Measurements from ENCODE around the gene SLC7A8. TPM values are rescaled to one million over a fixed set of nuclear protein-coding genes. Genes with fewer than 3 reads are reported as not detected.

SLC7A8 gene
- total RNA-seq: 0.32 and 2.0 TPM in 2 replicates

DNA sequence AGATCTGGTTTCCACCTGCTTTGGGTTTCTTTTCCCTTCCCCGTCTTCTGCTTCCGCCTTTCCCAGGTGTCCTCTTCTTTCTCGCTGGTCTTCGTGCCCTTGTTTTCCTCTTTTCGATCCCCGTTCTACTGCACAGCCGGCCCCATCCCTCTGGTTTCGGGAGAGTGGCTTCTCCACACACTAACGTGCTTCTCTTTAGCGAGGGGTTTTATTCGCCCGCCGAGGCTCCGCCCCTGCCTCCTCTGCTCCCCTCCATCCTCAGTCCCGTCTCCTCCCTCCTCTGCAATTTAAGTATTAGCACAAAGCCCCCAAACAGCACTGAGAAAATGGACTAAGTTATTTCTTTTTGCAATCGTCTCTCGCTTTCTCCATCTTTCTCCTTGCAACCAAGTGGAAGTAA is at the start of gene SLC7A8:
Gene SLC7A8 (minus strand): TSS at position 182 of the 400 bp plus-strand sequence. CDS start 746 bp downstream, outside the sequence.

DNA sequence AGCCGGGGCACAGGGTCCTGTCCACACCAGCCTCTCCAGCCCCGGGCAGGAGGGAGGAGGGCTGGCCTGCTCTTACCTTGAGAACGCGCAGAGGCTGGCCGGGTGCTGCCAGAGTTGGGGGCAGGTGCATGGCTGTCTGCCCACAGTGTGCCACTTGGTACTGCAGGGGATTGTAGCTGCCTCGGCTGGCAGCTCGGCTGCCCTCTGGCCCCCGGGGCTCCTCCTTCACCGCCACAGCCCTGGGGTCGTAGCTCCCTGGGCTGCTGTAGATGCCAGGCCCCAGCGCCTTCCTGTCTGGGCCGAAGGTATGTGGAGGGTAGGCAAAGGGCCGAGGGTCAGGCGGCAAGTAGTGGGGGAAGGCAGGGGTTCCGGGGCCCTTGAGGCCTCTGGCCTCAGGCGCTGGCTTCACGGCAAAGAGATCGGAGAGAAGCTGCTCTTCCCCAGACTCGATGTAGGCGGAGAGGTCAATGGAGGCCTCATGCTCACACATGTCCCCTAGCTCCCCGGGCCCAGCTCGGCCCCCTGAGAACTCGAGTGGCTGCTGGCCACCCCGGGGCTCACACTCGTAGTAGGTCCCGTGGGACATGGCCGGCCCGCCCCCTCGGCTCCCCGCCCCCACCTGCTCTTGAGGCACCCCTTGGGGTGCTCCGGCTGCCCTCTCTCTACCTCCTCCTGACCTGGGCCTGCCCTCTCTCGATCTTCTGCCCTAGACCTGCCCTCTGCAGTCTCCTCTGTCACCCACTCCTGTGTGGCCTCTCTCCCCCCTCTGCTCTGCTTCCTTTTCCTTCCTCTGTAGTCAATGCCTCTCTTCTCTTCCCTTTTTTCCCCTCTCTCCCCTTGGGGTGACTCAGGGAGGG is 64.7 kb downstream of the SLC7A8 start, which contains the start of gene CEBPE:
Gene CEBPE (minus strand): TSS at position 750 of the 857 bp plus-strand sequence. CDS start 164 bp downstream, at position 586.

DNA sequence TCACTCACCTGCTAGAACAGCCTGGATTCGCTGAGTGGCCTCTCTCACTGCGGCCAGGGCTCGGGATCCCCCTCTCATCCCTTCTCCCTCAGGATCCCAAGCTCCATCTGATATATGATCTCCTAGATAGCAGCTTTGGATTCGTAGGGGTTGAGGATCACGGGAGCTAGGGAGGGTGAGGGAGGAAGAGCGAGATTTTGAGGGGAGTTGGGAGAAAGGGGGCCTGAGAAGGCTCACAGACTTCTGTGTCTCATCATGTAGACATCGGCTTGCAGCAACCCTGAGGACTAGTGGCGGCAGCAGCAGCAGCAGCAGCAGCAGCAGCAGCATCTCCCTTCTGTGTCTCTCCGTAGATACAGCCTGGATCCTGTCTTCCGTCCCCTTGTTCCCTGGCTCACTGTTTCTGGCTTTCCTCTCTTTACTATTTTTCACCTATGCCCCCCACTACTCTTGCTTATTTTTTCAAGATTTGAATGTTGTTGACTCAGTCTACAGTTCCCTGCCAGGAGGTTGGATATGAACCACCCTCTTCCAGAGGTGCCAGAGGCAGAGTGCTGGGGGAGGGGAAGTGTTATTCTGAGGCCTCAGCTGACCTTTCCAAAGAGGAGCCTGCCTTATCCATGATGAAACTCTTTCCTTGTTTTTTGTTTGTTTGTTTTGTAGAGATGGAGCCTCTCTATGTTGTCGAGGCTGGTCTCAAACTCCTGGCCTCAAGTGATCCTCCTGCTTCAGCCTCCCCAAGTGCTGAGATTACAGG is 78.7 kb downstream of the SLC7A8 start, which contains the start of gene CIROP:
Gene CIROP (minus strand): TSS at position 399 of the 757 bp plus-strand sequence. CDS start 69 bp downstream, at position 330.

DNA sequence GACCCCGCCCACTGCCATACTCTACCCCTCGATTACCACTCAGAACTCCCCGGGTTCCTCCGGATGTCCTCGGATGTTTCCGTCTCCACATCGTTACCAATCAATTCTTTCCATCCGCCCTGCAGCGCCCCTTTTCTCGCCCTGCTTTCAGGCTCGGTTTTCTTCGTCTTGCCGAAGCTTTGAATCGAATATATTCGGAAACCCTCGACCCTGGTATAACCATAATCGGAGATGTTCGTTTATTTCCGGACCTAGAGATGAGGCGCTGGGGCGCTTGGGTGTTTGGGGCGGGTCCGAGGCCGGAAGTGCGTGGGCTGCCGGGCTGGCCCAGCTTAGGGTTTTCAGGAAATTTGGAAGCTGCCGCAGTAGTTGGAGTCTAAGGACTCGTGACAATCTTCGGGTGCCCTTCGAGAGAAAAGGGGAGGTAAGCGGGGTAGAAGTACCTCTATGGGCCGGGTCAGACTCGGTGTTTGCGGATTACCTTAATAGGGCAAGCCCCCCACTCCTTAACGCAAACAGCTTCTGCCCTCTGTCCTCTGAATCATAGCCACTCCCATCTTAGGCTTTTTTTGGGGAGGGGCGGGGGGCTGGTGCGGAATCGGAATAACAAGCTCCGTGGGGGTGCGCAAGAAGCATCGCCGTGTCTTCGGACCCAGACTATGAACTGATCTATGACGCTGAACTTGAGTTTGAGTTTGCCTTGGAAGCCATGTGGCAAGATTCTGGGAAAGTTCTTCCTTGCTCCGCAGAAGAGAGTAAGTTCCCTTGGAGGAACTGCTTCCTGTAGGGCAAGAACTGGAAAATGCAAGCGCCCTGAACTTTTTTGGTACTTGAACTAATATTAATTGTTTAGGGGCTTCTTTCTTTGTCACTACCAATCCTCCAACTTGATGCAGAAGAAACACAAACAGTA is 88.0 kb downstream of the SLC7A8 start, which contains the start of gene C14orf119:
Gene C14orf119 (plus strand): TSS at position 310 of the 913 bp plus-strand sequence. CDS start 2,154 bp downstream, outside the sequence.

DNA sequence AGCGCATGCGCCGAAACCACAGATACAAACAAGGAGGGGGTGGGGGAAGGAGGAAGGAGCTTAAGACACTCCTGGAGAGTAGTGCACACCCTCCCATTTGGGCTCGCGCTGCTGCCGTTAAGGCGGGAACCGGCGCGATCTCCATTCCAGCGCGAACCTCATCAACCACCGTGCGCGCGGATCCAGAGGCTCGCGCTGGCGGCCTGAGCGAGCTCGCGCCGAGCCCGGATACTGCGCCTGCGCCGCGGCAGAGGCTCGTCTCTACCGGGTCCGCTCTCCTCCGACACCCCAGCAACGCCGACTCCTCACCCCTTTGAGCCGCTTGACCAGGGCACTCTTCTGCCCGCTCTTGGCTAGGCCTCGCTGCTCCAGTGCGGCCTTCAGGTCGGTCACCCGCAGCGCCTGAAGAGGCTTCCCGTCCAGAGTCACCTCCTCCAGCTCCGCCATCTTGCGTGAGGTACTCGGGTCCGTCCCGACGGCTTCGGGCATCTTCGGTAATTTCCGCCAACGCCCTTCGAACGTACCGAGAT is 88.7 kb downstream of the SLC7A8 start, which contains the start of gene ACIN1:
Gene ACIN1 (minus strand): TSS at position 471 of the 530 bp plus-strand sequence. CDS start 24 bp downstream, at position 447.

Other genes starting within 250 kb of the SLC7A8 start
- 20.6 and 49.9 TPM in 2 replicates for gene HAUS4, start 226.6 kb downstream of the SLC7A8 start, total RNA-seq
- 28.0 and 32.2 TPM in 2 replicates for gene AJUBA, start 201.1 kb downstream of the SLC7A8 start, total RNA-seq
- gene C14orf93, start 173.5 kb downstream of the SLC7A8 start, total RNA-seq: 5.7 and 5.8 TPM in 2 replicates
- gene PSMB5, start 148.8 kb downstream of the SLC7A8 start, total RNA-seq: 255 and 277 TPM in 2 replicates
- not detected in 2 replicates for gene PSMB11, start 141.4 kb downstream of the SLC7A8 start, total RNA-seq
- 3.2 and 4.1 TPM in 2 replicates for gene CDH24, start 126.1 kb downstream of the SLC7A8 start, total RNA-seq
- 48.4 and 55.2 TPM in 2 replicates for gene ACIN1, start 88.5 kb downstream of the SLC7A8 start, total RNA-seq
- gene C14orf119, start 88.2 kb downstream of the SLC7A8 start, total RNA-seq: 37.9 and 39.2 TPM in 2 replicates
- gene CIROP, start 78.7 kb downstream of the SLC7A8 start, total RNA-seq: not detected in 2 replicates
- gene CEBPE, start 64.4 kb downstream of the SLC7A8 start, total RNA-seq: not detected in 2 replicates
- not detected in 2 replicates for gene RNF212B, start 54.3 kb upstream of the SLC7A8 start, total RNA-seq
- 8.4 and 10.5 TPM in 2 replicates for gene HOMEZ, start 102.5 kb upstream of the SLC7A8 start, total RNA-seq
- 1.8 and 2.0 TPM in 2 replicates for gene PPP1R3E, start 119.2 kb upstream of the SLC7A8 start, total RNA-seq
- gene BCL2L2, start 123.2 kb upstream of the SLC7A8 start, total RNA-seq: 13.7 and 24.8 TPM in 2 replicates
- gene PABPN1, start 137.8 kb upstream of the SLC7A8 start, total RNA-seq: 41.1 and 57.9 TPM in 2 replicates
- gene SLC22A17, start 169.2 kb upstream of the SLC7A8 start, total RNA-seq: 10.4 and 21.7 TPM in 2 replicates
- 1.8 and 3.6 TPM in 2 replicates for gene EFS, start 181.5 kb upstream of the SLC7A8 start, total RNA-seq
- not detected in 2 replicates for gene IL25, start 189.1 kb upstream of the SLC7A8 start, total RNA-seq
- gene CMTM5, start 193.4 kb upstream of the SLC7A8 start, total RNA-seq: not detected in 2 replicates
- gene MYH6, start 224.6 kb upstream of the SLC7A8 start, total RNA-seq: not detected in 2 replicates

Data from cardiac atrium fibroblast (primary cell).